OCI-LY1 (cell line): ENCODE results near the gene ARPC5L.

Experiments used
- CTCF ChIP-seq: fragments of 200-600 bp; sonication (generic), shearing (Covaris generic); IDR thresholded peaks from 2 replicates; pipeline ENCODE4 v1.5.1; 2017; ENCODE audit warnings: mild to moderate bottlenecking, antibody characterized with exemption, low read length, moderate library complexity, mixed read lengths
- EZH2 ChIP-seq: fragments of 200-600 bp; sonication (generic), shearing (Covaris generic); IDR thresholded peaks from 2 replicates; pipeline ENCODE4 v1.8.0; 2017; ENCODE audit warnings: borderline replicate concordance, mixed run types, mild to moderate bottlenecking, antibody characterized with exemption, low read length, moderate library complexity, mixed read lengths

GRCh38 chr9:124913378-124913777, 51.4 kb downstream of the ARPC5L start:
- TF ChIP-seq CTCF (no peak), EZH2 (no peak)
